ENCODE measurements around the gene NOTCH1. TPM values are rescaled to one million over a fixed set of nuclear protein-coding genes. Genes with fewer than 3 reads are reported as not detected.

The NOTCH1 gene
- total and polyA plus RNA-seq, 2 of the 8 experiments (the other 6 are each of a cell fraction or from before 2014, with no cell fraction given): 6.9 to 55.6 TPM

- Histone ChIP-seq H3K79me1 (ENCODE audit: low read depth, low read length) (peaks cover 5% of the 10 kb centered on the region), H3K9me3 (ENCODE audit: insufficient read depth in 2 of 2, low read depth in 1 of 2, low read length in 1 of 2) (no peaks in the 10 kb centered on the region), H3K9ac (replicated peaks in 1 of 4; ENCODE audit: extremely low read depth in 1 of 4, low read depth in 3 of 4, low read length in 3 of 4) (no peak overlapping the region), H4K91ac (replicated peaks; ENCODE audit: insufficient read length, low read length) (no peak overlapping the region), H3K27ac (ENCODE audit: low read depth, low read length) (no peak overlapping the region), H4K8ac (ENCODE audit: extremely low read depth, insufficient read depth, low read length) (no peak overlapping the region; the same call in 1 of the 2 replicates), H3K4ac (replicated peaks; ENCODE audit: insufficient read length, low read depth, low read length) (no peak overlapping the region), H3K4me3 (ENCODE audit: extremely low read depth in 1 of 4, insufficient read depth in 2 of 4, low read depth in 3 of 4, low read length in 4 of 4) (no peak overlapping the region), H3K23ac (ENCODE audit: insufficient read length) (no peak overlapping the region), H3K36me3 (ENCODE audit: control insufficient read depth in 2 of 4, insufficient read depth in 4 of 4, low read length in 3 of 4) (peaks cover 54 to 80% (median 78%) of the 10 kb centered on the region in 4 experiments), H2BK12ac (ENCODE audit: low read depth, low read length) (no peak overlapping the region), H3K56ac (replicated peaks; ENCODE audit: insufficient read length, low read depth, low read length) (no peak overlapping the region), H2BK15ac (ENCODE audit: low read length) (no peak overlapping the region), H4K5ac (ENCODE audit: insufficient read length, low read depth, low read length) (no peak overlapping the region), H3K18ac (ENCODE audit: extremely low read depth, low read length) (no peak overlapping the region), H3K23me2 (ENCODE audit: low read depth, low read length) (no peaks in the 10 kb centered on the region), H3K14ac (ENCODE audit: insufficient read length) (no peak overlapping the region), H3K4me1 (replicated peaks in 1 of 4; ENCODE audit: control insufficient read depth in 3 of 4, insufficient read depth in 4 of 4, low read length in 3 of 4) (no peaks in the 10 kb centered on the region), H2AK5ac (ENCODE audit: low read depth, low read length) (no peak overlapping the region), H3K4me2 (ENCODE audit: insufficient read depth in 1 of 2, low read depth in 2 of 2, low read length in 2 of 2) (no peak overlapping the region), H3K79me2 (ENCODE audit: control insufficient read depth in 1 of 2, insufficient read depth in 2 of 2, low read length in 2 of 2) (peaks cover 0 to 46% of the 10 kb centered on the region in 2 experiments; a peak in 3 of 4 replicates), H2BK120ac (replicated peaks; ENCODE audit: low read depth, low read length) (no peak overlapping the region), H4K20me1 (replicated peaks in 1 of 2; ENCODE audit: control insufficient read depth in 1 of 2, insufficient read depth in 2 of 2, low read length in 2 of 2) (peaks cover 15 to 41% of the 10 kb centered on the region in 2 experiments), H2BK5ac (ENCODE audit: low read depth, low read length) (no peak overlapping the region), H2BK20ac (ENCODE audit: low read length) (no peak overlapping the region), H3K27me3 (replicated peaks in 1 of 4; ENCODE audit: control insufficient read depth in 3 of 4, extremely low read depth in 1 of 4, insufficient read depth in 3 of 4, low read length in 3 of 4) (no peaks in the 10 kb centered on the region), H2AFZ (ENCODE audit: low read length) (no peak overlapping the region)
- DNase-seq (ENCODE audit: low read depth in 1 of 2, low spot score in 2 of 2) (no peak), FAIRE-seq (no peak)
- POLR2A ChIA-PET (ENCODE audit: partially characterized antibody): interaction anchor here (0.8 to 1.1 kb wide), 4 partner anchors 11 to 93 kb away, joined by 3 to 4 read pairs (median 3); no protein-coding TSS in a partner anchor
- CTCF ChIA-PET (ENCODE audit: partially characterized antibody): interaction anchor here (1.0 to 2.0 kb wide), 8 partner anchors 8 to 329 kb away, joined by 3 to 6 read pairs (median 4); no protein-coding TSS in a partner anchor
- no peak for TF ChIP-seq KDM4A (IDR thresholded peaks at IDR 0.05; ENCODE audit: low read depth, low read length, severe bottlenecking)
- no peak for TF ChIP-seq BCL11A (IDR thresholded peaks at IDR 0.05; ENCODE audit: low read depth in 2 of 2, low read length in 2 of 2)
- no peak for TF ChIP-seq TBP (IDR thresholded peaks at IDR 0.05; ENCODE audit: low read depth, low read length)
- no peak for TF ChIP-seq TAF7 (optimal IDR thresholded peaks at IDR 0.05; ENCODE audit: borderline replicate concordance, low read depth, low read length)
- TF ChIP-seq CBX5 (IDR thresholded peaks at IDR 0.05; ENCODE audit: low read depth, low read length): no peak
- no peak for TF ChIP-seq TAF1 (IDR thresholded peaks at IDR 0.05; ENCODE audit: low read depth, low read length)
- WGBS, 2 experiments (ENCODE audit: extremely low coverage in 1 of 2, insufficient coverage in 1 of 2, insufficient read length in 1 of 2, insufficient replicate concordance in 2 of 2, low coverage in 1 of 2, low lambda C conversion rate in 2 of 2, missing lambda C conversion rate in 1 of 2): 89% methylated on average over 11 of the region's 11 CpGs; no CpG with 5 or more reads in 1 of the 2 experiments
Measured at GRCh38 chr9:136470356-136470755, 75.5 kb downstream of the NOTCH1 start.
